GM20431 (cell line): ENCODE measurements around the gene RASSF4.

Source experiments
- in situ Hi-C: fragments of 300-500 bp; cut with MseI, MboI; formaldehyde crosslinking; loops from one replicate; pipeline ENCODE4 v1.15.0; 2020; ENCODE audit warnings: low sequenced_read_pairs; ENCODE audit not compliant: unreplicated experiment

Gene RASSF4

DNA sequence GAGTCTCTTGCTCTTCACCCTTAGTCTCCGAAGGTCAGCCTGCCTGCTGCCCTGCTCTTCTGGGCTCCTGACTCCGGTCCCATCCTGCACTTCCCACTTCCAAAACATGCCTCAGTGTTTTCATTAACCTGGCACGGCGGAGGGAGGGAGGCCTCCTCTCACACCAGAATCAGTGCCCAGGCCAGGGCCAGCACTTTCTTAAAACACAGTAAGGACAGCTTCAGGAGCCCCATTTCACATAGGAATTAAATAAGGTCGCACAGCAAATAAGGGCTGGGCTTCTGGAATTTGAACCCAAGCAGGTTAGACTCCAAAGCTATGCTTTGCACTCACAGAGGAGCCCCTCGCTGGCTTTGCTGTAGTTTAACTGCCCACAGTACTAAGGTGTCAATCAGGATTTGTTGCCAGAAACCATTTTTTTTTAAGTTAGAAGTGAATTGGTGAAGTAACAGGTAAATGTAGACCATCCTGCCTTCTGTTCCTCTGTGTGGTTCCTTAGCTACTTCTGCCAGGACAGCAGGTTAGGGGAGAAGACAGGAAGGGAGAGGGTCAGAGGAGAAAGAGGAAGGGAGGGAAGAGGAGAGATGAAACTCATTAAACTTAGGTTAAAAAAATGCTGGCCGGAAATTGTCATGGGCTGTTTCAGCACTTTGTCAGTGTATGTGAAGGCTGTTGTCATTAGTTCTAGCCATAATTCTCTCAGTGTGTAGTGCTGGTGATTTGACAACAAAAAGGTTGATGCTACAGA, 1.1 kb downstream of the RASSF4 start:
- in situ Hi-C loops: no loop called here

DNA sequence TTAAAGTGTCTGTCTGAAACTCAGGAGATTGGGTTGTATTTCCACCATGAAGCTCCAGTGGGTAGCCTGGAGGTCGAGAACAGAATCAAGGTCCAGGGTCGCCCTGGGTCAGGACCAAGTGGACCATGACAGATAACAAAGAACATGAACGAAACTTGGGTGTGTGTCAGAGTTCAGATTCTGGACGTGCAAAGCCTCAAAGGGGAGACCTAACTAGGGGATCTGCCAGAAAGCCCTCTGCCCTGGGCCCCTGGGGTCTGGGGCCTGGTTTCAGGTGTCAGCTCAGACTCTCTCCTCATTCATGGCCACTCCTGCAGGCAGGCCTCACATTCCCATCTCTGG, 1.6 kb downstream of the RASSF4 start:
- in situ Hi-C loops: no loop called here

DNA sequence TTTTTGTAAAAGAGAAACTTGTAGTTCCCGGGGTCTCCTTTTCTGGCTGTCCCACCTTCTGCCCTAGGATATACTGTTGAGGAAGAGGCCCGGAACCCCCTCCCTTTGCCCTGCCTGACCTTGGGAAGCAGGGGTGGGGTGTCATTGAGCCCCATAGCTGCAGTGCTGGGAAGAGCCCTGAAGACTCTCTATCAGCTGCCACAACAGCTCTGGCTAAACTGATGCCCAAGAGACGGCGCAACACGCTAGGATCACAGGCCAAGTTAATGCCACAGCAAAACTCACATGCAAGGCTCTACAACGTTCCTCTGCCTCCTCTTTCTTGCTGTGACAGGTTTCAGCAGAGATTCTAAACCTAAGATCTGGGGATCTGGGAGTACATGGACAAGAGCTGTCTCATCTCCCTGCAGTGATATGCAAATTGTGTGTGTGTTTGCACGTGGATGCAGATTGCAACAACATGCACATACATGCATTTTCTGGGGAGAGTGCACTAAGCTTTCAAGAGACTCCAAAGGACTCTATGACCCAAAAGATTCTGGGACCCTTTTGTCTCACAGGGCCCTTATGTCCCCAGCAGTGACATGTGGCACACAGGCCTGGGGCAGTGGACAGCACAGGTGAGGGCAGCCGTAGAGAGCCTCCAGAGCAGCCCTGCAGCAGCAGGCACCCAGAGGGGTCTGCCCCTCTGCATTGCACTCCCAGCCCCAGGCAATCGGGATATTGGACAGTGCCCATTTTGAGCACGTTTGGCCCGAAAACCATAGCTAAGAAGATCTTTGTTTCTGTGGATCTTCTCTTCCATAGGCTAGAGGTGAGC, 2.5 kb downstream of the RASSF4 start:
- in situ Hi-C loops: no loop called here

DNA sequence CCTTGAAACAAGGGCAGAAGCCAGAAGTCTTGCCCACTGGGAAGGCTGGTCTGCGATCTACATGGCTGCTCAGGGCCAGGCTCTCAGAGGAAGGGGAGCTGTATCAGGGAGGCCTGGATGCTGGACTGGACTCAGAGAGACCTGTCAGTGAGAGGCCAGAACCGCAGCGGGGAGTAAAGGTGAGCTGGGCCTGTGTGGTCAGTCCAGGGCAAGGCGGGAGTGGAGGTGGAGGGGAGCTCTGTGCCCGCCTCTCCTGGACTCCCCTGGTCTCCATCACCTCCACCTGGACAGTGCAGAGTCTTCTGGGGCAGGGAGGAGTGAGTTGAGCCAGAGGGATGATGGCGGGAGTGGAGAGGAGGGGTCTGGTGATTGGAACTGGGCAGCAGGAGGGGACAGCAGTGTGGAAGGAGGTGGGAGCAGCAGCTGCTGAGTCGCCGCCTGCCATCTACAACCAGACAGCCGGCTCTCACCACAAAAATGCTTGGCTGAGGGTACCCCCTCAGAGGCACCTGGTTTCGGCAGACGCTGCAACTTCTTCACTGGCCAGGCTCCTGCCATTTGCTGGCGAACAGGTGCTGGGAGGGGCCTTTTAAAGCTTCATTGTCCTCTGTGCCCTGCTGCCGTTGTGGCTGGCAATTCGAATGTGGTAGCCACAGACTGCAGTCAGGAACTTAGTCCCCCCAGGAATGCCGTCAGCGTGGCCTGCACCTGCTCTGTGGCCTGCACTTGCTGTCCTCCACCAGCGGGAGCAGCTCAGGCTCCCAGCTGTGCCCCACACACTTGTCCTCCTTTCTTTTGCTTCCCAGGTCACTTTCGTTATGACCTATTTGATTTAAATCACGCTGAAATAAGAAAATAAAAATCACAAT, 3.5 kb downstream of the RASSF4 start:
- in situ Hi-C loops: no loop called here

DNA sequence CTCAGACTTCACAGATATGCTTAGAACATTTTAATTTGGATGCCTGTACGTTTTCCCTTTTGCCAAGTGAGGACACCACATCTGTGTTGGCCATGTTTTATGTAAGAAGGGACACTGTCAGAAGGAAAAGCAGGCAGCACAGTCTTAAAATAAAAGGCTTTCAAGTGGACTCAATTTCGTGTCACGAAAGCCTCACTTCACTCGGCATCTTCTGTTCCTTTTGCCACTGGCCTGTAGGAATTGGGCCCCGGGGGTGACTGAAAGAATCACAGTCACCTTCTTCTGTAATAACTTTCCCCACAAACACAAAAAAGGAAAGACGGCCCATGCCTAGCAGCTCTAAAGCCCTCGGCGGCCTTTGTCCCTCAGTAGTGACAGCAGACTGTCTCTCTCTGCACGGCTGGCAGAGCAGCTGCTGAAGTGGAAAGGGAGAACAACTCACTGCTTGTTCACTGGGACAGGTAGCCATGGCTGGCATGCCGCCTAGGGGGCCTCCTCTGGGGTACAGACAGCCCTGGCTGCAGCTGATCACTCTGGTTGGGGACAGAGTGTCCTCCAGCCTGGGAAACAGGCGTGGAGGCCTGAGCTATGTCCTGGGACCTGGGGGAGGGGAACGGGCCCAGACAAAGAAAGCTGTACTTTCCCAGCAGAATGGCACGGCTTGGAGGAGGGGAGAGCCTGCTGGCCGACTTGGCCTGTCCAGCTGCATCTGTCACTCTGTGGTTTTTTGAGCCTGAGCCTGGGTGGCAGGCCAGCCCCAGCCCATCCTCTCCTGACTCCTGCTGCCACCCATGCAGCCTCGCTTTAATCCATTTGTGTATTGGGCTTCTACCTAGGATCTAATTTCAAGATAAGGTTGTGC, 4.4 kb downstream of the RASSF4 start:
- in situ Hi-C loops: no loop called here

DNA sequence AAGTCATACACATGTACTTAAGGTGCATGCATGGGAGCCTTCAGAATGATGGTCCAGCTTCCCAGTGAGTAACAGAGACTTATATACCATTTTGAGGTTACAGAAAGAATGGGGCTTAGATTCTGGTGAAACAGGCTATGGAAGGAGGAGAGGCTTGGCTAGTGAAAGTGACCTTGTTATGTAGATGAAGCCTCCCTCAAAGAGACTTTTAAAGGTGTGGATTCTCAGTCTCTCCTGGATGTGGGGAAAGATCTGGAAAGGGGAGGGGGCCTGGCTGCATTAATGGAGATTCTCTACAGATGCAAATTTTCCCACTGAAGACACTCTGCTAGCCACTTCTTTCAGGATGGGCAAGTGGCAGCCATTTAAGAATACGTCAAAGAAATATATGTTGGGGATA, 5.5 kb downstream of the RASSF4 start:
- in situ Hi-C loops: no loop called here

DNA sequence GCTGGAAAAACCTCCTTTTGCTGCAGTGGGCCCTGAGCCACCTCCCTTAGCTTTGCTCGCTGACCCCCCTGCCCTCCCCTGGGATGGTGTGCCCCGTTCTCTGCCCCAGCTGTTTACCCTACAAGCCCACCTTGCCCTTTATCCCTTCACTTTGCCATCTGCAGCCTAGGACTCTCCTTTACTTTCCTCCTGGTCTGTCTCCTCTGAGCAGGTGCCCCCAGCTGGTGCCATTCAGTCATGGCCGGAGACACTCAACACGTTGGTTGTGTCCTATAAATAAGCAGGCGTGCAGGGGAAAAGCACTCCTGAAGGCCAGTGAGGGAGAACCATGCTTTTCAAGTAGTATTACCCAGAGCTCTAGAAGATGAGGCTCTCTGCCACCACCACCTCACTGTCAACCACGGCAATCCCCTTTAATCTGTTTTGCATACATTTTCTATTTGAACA, 6.1 kb downstream of the RASSF4 start:
- in situ Hi-C loops: no loop called here

DNA sequence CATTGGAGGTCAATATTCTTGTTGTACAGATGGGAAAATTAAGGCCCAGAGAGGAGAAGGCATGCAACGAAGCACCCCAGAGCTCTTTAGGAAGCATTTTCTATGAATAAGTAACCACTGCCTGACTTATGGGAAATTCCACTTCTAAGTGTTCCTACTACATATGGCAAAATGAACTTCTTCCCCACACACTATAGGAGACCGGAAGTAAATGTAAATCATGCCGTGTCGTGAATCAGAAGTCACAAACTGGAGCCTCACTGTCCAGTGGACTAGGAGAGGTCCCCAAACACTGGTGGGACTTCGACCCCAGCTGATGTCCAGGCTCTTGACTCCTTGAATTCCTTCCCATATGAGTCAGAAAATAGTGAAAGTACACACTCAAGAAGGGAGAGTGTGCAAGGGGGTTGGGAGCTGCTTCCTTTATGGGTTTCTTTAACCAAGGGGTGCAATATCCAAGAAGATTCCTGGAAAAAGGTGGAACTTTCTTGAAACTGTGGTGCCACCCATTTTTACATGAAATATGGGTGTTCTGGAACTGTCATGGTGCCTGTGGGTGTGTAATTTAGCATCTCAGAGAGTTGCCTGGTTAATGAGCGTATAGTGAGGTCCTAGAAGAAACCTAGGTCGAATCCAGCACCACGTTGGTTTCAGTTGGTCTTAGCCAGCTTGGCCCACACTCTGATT, 6.7 kb downstream of the RASSF4 start:
- in situ Hi-C loops: no loop called here

DNA sequence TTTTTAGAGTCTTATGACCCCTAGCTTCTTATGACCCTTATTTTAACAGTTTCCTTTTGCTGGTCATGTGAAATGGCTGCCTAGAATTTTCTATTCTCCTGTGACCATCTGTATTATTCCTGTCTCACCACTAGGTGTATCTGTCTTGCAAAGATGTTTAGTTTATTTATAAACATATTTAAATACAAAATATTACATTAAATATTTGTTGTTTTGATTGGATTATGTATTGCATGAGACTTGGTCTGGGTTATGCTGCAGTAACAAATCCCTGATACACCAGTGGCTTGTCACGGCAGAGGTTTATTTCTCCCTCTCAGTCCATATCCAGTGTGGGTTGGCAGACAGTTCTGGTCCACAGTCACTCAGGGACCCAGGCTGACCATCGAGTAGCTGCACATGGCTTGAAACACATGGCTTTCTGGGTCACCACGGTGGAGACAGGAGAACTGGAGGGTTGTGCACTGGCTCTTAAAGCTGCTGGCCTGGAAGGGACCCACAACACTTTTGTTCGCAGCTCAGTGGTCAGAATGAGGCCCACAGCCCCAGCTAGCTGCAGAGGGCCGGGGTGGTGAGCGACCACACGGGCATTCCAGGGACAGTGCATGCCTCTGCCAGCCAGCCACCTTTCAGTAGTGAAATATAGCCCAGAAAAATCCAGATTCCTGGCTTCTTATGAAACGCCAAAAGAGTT, 7.4 kb downstream of the RASSF4 start:
- in situ Hi-C loops: no loop called here

DNA sequence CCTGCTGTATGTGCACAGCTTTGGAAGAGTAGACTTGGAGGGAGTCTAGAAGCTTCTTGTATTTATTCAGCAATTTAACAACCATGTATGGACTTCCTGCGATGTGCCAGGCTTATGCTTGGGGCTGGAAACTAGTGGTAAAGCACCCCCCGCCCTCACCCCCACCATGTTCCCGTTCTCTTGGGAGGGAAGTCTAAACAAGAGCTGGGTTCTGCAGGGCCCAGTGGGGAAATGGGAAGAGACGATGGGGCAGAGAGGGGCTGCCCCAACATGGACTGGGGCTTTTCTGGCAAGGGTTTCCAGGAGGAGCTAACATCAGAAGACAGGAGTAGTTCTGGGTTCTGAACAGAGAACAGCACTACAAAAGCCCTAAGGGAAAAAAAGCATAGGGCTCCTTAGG, 8.0 kb downstream of the RASSF4 start:
- in situ Hi-C loops: no loop called here

DNA sequence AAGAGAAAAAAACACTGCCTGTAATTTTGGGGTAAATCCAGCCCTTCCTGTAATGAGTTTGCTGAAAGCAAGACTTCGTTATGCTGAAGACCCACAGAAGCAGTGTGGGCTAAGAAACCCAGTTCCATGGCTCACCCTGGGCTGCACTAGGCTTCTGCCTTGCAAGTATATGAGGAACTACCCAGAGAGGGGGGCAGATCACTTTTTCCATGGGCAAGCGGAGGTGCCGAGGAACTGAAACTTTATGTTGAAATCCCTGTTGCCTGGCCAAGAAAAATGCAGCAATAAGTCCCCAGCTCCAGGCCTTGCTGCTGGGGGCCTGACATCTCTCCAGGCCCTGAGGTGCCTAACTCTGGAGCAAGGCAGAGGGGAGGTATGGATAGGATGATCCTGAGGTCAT, 8.5 kb downstream of the RASSF4 start:
- in situ Hi-C loops: no loop called here

DNA sequence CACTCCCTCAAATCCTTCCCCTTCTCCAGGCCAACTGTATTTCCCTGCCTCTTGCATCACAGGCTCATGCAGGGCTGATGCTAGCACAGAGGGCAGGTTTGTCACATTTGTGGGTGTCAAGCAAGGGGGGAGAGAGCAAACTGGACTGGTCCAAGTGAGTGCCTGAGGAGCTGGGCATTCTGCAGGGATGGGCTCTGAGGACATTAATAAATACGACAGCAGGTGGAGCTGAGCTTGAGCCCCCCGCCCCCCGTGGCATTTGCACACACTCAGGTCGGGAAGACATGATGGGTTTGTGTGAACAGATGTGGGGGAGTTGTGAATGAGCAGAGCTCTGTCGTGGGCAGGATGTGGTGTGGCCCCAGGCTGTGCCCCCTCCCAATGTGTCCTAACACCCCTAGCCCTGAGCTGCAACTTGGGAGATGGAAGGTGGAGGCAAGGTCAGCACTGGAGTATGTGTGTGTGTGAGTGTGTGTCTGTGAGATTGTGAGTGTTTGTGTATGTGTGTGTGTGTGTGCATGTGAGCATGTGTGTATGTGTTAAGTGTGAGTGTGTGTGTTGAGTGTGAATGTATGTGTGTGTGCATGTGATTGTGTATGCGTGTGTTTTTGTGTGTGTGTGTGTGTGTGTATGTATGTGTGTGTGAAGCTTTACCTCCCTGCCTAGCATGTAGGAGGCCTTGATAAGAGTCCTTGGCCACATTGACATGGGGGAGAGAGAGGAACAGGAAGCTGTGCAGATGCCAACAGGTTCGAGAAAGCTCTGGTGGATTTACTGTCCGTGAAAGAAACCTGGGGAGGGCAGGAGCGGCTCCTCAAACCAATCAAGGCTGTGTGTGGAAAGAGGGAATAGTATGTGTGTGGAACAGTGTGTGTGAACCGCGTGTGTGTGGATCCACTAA, 9.1 kb downstream of the RASSF4 start:
- in situ Hi-C loops: no loop called here

DNA sequence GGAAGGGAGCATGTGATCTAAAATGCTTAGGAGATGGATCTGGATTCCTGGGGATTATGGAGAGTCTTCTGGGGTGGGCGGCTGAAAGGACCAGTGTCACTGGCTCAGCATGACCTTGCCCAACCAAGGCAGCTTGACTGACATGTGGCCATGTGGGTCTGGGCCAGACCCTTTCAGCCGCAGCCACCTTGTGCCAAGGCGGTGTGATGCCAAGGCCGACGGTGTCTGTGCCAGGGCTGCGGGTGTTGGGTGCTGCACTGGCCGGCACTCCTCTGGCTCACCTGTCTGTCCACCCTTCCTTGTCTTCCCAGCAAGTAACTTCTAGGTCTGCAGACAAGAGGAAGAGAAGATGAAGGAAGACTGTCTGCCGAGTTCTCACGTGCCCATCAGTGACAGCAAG, 10.3 kb downstream of the RASSF4 start:
- in situ Hi-C loops: loop anchor here (10.0 kb wide), 1 partner anchor 45 kb away; no protein-coding TSS in a partner anchor

DNA sequence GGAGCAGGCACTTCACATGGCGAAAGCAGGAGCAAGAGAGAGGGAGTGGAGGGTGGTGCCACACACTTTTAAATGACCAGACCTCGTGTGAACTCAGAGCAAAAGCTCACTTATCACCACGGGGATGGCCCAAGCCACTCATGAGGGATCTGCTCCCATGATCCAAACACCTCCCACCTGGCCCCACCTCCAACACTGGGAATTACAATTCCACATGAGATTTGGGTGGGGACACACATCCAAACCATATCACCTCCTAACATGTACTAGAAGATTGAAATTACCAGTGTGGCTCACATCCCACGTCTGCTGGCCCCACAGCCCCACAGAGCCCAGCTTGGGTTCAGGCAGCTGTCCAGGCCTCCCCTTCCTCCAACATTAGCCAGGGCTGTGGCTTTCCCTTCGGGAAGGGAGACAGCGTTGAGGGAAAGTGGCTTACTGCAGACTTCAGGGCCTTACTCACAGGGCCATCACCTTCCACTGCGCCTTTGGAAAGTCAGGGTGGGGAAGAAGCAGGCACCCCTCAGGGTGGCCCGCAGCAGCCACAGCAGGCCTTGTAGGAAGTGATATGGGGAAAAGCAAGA, 11.3 kb downstream of the RASSF4 start:
- in situ Hi-C loops: loop anchor here (10.0 kb wide), 1 partner anchor 46 kb away; no protein-coding TSS in a partner anchor

DNA sequence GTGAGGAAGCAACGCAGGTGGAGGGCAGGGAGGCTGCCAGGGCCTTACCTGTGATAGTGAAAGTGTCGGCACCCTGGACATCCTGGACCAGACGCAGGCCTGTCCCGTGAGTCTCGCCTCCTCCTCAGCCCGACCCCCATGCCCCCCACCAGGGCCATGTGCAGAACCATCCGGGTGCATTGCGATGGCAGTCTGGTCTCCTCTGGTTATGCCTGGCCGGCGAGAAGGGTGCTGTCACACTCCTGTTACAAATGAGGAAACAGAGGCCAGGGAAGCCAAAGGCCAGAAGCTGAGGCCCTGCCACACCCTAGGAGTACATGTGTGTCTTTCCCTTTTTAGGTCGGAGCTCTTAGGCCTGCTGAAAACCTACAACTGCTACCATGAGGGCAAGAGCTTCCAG, 11.8 kb downstream of the RASSF4 start:
- in situ Hi-C loops: loop anchor here (10.0 kb wide), 1 partner anchor 47 kb away; no protein-coding TSS in a partner anchor

DNA sequence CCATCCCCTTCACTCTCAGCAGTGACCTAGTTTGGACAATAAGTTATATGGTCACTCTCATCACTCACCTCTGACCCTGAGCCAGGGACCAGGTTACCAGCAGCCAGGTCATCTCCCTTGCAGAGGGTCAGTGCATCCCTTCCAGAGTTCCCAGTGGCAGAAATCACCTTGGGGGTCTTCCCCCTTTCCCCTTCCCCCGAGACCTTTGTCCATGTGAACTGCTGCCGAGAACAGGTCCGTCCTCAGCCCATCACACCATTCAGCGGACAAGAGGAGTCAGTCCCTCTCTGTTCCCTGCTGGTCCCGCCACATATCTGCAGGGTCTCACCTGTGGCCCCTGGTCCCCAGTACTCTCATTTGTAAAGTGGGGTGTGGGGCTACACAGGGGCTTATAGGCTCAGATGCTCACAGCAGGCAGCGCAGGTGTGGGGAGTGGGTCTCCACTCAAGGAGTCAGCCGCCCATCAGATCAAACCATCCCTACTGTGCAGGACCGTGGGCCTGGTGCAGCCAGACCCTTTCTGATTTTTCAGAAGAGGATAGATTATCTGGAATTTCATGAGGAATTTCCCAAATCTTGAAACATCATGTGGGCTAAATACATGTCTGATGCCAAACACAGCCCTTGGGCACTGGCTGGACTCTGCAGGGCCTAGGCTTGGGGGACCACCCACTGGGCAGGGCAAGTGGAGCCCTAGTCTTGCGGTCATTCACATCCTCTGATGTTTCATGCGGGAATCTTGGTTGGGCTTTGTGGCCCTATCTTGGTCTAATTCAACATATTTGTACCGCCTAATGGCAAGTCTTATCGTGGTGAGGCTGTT, 12.5 kb downstream of the RASSF4 start:
- in situ Hi-C loops: loop anchor here (10.0 kb wide), 1 partner anchor 47 kb away; no protein-coding TSS in a partner anchor
